Daoy (cell line): ENCODE data around the gene MSH3. TPM values are rescaled to one million over a fixed set of nuclear protein-coding genes. Genes with fewer than 3 reads are reported as not detected.
"Not testable (repeated sequence)": the region's sequence is repeated elsewhere in the genome, so short reads cannot be mapped to it uniquely, and the experiment has no call there.

Experiments used
- DNase-seq: peaks from one replicate; pipeline ENCODE4 v3.0.0-alpha.2; 2015; ENCODE audit warnings: low read depth
- total RNA-seq: library from RNA; depleted of rRNA; stranded (reverse); fragments of >200 nt; shearing (Covaris generic); gene quantifications from 2 replicates; pipeline ENCODE4 v1.2.3, GENCODE V29; 2014

The MSH3 gene
- total RNA-seq, 1 experiment from 2014 or later: 13.1 TPM

GRCh38 chr5:80755626-80756025 lies 101.2 kb downstream of the MSH3 start:
- no peak for DNase-seq

DNA sequence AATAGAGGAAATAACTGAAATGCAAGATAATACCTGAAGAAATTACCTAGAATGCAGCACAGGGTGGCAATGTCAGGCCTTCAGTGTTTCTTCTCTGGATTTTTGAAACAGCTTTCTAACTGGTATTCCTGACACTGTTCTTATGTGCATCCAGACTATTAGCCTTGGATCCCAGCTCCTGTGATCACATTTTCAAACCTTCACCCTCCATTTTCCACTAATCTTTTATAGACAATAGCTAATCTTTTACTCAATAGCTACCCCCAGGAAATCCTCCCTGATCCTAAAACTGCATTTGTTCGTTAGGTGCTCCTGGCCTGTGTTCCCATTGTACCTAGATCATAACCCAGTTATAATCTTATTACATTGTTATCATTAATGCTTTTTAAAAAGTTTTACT lies 101.8 kb downstream of the MSH3 start:
- no peak for DNase-seq

GRCh38 chr5:80757290-80757689 lies 102.8 kb downstream of the MSH3 start:
- DNase-seq: no peak

GRCh38 chr5:80759866-80760577 lies 105.6 kb downstream of the MSH3 start:
- DNase-seq: no peak

GRCh38 chr5:80760680-80761079 lies 106.2 kb downstream of the MSH3 start:
- no peak for DNase-seq

DNA sequence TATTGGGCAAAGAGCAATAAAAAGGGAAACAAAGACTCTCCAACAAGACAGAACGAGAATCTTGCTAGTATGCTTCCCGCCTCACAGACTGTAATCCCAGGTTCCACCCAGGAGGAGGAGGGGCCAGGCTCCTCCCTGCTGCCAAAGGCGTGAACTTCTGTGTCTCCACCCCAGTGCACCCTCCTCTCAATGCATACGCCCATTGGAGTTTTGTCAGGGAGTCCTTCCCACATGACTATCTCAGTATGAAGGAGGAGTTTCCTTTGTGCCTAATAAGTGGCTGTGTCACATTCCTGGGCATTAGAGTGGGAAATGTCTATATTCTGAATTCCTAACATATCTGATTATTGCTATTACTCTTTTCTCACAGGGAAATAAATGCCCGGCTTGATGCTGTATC lies 106.7 kb downstream of the MSH3 start:
- peak; percentile 15 for DNase-seq

DNA sequence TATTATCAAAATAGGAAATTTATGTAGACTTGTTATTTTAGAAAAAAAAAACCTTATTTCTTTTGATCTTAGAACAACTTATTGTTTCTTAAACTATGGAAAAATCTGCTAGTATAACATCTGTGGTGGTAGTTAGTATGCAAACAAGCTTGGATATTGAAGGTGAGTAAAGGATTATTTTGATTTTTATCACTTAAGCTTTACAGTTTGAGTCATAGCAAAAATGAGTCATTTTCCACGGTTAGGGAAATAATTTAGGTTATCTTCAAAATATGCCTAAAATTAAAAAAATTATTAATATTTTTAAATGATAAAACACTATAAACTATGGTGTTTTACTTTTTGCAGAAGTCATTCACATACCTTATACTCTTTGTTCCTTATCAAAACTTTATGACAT lies 107.5 kb downstream of the MSH3 start:
- no peak for DNase-seq

DNA sequence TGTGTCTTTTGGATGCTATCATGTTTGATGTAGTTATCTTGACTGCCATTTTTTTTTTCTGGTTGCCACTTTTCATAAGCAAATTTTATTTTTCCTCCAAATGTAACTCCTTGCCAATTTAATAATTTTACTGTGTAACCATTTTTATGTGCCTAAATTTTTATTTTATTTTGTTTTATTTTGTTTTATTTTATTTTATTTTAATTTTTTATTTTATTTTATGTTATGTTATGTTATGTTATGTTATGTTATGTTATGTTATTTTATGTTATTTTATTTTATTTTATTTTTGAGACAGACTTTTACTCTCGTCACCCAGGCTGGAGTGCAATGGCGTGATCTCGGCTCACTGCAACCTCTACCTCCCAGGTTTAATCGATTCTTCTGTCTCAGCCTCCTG lies 108.1 kb downstream of the MSH3 start:
- DNase-seq: no peak

- DNase-seq: no peak
Observed at GRCh38 chr5:80763211-80763610, 108.8 kb downstream of the MSH3 start.

DNA sequence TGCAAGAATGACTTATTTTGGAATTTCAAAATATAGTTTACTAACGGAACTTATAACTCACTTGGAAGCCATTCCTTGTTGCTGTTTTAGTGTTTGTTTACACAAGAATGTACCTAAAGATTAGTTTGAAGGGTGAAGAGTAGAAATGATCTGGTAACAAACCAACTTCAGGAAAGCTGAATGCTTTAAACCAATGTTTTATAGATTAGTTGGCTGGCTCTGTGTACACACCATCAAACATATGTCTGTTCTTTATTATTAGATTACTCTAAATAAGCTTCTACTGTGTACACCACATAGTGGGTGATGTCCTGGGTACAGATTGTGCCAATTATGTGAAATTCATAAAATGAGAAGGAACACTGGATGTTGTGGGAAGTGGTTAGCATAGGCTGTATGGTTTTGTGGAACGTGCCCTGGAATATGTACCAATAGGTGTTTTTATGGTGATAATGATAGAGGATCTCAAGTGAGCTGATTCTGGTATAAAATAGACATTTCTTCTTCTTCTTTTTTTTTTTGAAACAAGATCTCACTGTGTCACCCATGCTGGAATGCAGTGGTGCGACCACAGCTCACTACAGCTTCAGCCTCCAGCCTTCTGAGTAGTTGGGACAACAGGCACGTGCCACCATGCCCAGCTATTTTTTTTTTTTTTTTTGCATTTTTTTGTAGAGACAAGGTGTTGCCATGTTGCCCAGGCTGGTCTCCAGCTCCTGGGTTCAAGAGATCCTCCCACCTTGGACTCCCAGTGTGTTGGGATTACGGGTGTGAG lies 109.6 kb downstream of the MSH3 start:
- DNase-seq: peak; percentile 15

DNA sequence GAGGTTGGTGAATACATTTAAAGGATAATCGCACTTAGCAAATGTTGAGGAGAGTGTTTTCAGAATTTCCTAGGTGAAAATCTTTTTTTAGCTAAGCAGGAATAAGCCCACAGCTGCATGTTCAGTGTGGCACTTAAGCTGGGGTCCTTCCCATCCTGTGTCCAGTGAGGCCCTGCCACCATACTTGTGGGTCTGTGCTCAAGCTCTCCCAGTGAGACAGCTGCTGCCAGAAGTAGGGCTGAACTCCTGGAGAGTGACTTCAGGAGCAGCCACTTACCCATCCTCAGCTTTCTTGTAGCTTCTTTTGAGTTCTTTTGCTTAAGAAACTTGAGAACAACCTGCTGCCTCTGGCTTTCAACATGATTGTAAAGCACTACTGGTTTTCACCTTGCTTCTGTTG lies 110.3 kb downstream of the MSH3 start:
- no peak for DNase-seq

DNA sequence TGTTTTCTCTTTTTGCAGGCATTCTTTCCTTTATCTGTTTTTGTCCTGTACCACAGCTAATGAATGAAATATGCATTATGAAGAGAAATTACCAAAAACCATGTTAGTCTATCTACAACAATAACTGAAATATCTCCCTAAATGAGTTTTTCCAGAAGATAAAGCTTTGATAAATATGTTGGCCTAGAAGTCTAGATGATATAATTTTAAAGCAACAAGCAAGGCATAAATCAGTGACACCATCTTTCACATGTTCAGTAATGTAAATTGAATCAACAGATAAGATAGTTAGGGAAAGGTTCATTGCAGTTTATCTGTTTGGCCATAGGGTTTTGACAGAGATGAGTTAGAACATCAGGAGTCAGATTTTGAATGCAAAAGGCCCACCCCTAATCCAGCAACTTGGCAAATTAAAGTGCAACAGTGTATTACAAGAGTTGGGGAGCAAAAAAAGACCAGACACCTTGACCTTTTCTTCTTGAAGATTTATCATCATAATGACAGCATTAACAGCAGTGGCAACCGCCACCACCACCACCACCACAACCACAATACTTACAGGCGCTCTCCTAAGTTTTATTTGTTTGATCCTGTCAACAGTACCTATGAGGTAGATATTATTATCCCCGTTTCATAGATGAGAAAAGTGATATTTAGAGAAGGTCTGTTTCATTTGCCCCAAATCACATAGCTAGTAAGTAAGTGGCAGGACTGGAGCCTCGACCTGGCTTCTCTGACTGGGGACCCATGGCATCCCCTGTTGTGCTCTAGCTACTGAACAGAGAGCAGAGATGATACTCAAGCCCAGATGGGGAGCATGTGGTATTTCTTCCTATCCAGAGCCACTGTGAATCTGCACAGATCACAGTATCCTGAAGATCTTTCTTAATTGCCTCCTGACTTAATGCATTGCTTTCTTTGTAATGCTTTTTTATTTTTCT lies 123.2 kb downstream of the MSH3 start:
- DNase-seq: no peak

DNA sequence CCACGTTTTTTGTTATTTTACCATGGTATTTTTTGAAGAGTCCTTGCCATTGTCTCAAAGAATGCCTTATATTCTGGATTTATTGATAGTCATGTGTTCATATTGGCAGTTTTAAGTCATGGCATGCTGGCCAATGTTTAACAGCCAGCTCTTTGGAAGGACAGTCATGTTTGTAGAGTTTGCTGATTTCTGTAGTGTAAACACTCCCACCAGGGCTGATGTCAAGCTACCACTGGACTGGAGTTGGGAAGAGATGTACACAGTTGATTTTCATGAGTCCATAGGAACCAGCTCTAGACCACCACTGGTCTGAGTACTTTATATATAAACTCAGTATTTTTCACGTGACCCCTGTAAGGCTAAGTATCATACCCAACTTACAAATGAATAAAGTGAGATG lies 125.6 kb downstream of the MSH3 start:
- DNase-seq: no peak

DNA sequence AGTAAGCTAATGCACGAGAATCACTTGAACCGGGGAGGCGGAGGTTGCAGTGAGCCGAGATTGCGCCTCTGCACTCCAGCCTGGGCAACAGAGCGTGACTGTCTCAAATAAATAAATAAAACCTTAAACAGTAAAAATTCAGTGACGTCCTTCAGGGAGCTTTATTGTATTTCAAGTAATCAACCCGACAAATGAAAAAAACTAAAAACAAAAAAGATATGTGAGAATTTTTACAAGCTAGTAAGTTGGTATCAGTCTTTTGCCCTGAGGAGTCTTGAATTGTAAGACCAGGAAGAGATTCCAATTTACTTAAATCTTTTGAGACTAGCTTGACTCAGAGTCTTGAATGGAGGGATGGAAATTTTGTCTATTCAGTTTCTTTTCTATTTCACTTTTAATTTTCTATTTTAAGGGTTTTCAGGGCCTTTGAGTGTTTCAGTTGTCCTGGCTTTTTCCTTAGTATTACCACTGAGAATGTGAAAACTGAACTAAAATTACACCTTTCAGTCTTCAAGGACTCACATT lies 126.4 kb downstream of the MSH3 start:
- no peak for DNase-seq

- DNase-seq: peak; percentile 84
Observed at GRCh38 chr5:80781356-80781755, 126.9 kb downstream of the MSH3 start.

- DNase-seq: no peak
Observed at GRCh38 chr5:80782626-80783025, 128.2 kb downstream of the MSH3 start.

DNA sequence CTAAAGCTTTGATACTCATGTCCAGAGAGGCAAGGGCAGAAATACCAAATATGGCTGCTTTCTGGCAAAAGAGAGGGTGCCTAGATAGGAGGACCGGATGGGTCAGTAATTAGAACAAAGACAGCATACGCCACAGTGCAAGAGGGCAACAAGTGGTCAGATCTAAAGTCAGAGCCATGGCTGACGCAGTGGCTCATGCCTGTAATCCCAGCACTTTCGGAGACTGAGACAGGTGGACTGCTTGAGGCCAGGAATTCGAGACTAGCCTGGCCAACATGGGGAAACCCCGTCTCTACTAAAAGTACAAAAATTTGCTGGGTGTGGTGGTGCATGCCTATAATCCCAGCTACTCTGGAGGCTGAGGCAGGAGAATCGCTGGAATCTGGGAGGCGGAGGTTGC lies 129.3 kb downstream of the MSH3 start:
- DNase-seq: not testable (repeated sequence)

- no peak for DNase-seq
Observed at GRCh38 chr5:80784451-80784850, 130.0 kb downstream of the MSH3 start.

DNA sequence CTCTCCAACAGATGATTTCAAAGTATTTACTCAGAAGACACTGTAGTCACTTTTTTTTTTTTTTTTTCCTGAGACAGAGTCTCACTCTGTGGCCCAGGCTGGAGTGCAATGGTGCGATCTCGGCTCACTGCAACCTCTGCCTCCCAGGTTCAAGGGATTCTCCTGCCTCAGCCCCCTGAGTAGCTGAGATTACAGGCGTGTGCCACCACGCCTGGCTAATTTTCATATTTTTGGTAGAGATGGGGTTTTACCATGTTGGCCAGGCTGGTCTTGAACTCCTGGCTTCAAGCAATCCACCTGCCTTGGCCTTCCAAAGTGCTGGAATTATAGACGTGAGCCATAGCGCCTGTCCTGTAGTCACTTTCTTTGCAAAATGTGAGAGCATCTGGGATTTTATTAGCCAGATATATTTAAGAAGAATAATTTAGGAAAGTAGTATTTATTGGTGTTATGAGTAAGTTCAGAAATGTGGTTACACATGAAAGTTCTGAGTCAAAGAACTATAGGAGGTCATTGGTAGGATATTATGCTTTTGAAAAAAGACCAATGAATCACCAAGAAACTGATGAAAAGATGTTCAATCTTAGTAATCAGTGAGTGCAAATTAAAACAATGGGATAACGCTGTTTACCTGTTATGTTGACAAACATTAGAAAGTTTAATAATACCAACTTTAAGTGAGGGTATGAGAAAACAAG lies 135.0 kb downstream of the MSH3 start:
- not testable (repeated sequence) for DNase-seq

DNA sequence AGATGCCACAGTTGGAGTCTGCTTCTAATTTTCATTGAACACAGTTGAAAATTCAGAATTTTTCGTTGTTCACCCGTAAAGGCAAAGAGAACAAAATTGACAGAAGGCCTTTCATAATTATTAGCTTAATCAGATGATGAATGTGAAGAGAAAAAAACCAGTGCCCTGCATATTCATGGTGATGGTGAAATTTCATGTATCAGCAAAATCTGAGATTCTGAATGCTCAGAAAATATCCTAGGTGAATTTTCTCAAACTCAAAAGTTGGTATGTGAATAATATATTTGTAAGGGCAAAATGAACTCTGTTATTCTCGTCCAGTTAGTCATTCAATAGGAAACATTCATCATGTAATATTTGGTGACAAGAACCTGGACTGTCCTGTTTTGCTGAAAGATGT lies 136.2 kb downstream of the MSH3 start:
- no peak for DNase-seq

DNA sequence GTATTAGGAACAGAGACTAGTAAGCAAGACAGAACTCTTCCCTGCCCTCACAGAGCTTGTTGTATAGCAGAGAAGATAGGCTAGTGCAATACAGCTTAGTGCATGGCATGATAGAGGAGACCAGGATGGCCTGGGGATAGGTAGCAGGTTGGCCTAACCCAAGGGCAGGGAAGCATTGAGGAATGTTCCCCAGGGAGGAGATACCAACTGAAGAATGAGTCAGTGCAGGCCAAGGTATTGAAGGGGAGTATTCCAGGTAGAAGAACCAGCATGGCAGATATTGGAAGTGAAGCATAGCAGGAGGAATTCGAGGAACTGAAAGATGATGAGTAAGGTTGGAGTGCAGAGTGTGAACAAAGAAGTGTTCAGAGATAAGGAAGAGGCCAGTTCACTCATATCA lies 138.9 kb downstream of the MSH3 start:
- no peak for DNase-seq
